GM18867 (cell line): ENCODE results near the gene BTBD6.

Experiments
- ATAC-seq: cut with Tn5 transposase; IDR thresholded peaks from one replicate; pipeline ENCODE4 v1.9.1; 2021; ENCODE audit warnings: mild to moderate bottlenecking, moderate library complexity; ENCODE audit not compliant: unreplicated experiment

BTBD6 gene

DNA sequence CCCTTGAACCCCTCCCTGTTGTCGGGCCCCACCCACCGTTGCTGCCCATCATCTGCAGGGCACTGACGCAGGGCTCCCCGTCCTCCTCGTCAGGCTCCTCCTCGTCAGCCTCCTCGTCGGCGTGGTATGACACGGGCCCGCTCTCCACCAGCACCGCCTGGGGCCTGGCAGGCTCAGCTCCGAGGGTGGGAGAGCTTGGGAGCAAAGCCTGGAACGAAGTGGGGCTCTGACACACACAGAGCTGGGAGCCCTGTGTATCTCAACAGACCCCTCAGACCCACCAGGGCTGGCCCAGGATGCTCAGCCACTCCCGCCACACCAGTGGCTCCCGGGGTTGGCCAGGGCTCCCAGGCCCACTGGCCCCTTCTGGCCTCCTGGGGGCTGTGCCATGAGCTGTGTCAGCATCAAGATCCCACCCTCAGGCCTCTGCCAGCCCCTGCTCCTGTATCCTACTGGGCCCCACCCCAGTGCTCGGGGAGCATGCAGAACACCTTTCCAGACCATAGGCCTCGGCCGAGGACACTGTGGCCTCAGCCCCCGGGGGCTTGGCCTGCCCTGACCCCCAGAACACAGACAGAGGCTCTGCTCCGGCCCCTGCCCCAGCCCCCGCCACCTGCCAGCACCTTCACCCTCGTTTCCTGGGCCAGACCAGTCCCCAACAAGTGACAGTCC, 37.1 kb upstream of the BTBD6 start:
- no peak for ATAC-seq

DNA sequence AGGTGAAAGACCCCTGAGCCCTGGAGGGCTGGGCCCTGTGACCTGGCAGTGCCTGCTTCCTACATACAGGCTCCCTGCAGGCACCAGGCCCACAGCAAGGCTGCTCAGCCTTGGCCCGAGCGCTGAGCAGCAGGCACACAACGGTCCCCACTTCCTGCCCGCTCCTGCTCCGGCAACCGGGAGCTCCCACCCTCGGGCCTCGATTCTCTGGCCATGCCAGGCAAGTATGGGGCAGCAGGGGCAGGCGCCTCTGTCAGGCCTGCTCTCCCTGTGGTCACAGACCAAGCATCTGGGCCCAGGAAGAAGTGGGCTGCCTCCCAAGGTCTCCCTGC, 36.6 kb upstream of the BTBD6 start:
- no peak for ATAC-seq

DNA sequence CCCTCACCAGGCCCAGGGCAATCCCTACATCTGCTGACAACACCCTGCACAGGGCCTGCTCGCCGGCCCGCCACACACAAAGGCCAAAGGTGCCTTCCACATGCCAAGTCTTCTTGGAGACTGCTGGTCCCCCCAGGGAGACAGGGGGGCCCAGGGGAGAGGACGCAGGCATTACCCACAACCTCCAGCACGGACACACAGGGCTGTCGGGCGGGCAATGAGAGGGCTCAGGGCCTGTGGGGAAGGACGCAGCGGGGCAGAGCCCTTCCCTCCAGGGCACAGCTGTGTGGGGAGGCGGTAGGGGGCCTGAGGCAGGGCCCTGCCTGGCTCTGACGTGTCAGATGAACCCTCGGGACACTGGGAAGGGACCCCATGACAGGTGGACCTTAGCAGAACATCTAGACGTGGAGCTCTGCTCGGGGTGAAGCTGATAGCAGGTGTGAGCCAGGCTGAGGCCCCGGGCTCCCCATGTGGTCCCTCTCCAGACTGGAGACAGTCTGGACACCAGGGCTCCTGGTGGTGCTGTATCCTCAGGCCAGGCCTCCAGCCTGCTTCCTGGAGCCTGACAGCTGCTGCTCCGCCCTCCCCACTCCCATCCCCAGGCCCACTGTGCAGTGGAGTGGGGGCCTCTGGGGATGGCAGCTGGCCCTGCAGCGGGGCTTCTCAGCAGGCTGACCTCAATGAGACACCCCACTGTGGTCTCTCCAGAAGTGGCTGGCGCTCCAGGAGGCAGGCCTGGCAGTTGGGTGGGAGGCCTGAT, 35.6 kb upstream of the BTBD6 start:
- ATAC-seq = no peak

DNA sequence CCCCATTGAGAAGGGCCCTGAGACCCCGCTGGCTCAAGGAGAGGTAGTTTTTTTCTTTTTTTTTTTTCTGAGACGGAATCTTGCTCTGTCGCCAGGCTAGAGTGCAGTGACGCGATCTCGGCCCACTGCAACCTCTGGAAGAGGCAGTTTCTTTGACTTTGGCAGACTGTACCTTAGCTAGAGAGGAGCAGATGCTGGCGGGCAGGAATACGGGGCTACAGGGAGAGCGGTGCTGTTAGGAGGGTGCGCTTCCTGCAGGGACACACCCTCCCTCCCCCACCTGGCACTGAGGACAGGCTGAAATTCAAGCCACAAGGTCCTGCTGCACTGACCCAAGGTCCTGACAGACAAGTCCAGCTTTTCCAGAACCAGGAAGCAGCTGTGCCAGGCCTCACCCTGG, 35.0 kb upstream of the BTBD6 start:
- no peak for ATAC-seq

DNA sequence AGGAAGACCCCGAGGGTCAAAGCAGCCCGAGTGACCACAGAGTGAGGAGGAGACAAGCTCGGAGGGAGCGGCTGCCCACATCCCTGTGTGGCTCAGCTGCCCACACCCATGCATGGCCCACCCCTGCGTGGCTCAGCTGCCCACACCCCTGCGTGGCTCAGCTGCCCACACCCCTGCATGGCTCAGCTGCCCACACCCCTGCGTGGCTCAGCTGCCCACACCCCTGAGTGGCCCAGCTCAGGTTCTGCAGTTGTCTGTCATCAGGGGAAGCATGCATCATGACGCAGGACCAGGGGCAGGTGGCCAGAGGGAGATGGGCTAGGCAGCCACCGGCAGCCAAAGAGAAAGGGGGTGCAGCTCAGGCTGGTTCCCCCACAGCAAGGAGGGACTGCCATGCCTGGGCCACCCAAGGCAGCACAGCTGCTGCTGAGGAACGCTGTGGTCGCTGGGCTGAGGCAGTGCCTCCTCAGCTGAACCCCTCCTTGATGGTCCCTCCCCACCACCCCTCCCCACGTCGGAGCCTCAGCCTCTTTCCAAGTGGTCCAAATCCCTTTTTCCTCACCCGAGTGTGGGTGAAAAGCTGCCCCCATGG, 33.9 kb upstream of the BTBD6 start:
- no peak for ATAC-seq

DNA sequence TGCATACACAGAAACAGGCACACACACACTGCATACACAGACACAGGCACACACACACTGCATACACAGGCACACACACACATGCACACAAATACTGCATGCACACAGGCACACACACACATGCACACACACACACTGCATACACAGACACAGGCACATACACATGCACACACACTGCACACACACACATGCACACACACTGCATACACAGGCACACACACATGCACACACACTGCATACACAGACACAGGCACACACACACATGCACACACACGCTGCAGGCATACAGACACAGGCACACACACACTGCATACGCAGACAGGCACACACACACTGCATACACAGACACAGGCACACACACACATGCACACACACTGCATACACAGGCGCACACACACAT, 32.7 kb upstream of the BTBD6 start:
- ATAC-seq = no peak

DNA sequence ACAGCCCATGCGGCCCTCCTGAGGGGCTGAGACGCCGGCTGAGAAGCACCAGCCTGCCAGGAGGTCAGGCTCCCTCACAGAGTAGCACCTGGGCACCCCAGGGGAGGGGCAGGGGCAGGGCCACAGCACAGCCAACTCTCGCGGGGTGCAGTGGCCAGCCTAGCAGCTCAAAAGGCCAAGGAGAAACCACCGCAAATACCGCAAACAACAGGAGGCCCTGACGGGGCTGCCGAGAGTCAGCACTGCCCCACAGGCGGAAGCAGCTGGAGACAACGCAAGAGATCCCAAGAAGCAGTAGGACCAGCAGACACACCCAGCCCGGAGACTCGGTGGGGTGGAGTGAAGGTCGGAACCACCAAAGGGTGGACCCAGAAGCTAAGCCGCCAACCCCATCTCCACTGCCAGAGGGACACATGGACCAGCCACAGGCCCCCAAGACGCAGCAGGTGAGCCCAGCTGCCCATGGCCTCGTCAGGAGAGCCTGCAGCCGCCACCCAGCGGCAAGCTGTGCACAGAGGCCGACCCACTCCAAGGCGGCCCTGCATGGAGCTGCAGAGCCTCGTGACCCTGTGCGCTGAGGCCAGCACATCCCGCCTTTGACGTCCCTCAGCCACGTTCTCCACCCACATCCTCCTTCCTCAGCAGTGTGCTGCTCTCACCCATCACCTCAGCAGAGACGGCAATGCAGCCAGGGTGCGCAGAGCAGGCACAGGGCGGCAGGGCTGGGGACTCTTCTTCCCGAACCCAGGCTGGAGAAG, 31.7 kb upstream of the BTBD6 start:
- ATAC-seq = no peak

DNA sequence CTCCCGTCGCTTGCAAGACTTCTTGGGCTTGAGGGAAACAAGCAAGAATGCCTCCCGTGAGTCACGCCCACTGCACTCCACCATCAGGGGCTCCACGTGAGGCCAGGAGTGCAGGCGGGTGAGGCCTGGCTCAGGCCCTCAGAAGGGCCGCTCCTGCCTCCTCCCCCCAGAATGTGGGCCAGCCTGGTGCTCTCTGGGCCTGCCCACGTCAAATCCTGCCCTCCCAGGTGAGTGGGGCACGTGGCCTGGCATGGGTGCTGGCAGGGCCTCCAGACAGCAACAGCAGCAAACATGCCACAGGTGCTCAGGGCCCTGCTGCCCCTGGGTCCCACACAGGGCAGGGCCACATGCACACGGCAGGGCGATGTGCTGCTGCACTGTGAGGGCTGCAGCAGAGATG, 30.6 kb upstream of the BTBD6 start:
- ATAC-seq = no peak

DNA sequence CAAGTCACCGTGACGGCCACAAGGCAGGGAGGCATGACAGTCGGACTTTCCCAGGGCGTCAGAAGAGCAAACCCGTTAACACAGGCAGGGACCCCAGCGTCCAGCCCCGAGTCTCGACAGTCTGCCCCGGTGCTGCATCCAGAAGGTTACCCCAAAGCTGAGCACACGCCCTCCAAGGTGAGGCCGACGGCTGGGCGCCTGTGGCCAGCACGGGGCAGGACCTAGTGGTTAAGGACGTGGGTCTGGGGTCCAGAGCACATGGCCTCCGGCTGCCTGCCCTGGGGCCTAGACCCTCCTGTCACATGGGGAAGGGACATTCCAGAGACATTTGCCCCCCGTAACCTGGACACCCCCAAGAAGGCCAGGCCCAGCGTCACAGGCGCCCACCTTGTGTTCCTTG, 29.7 kb upstream of the BTBD6 start:
- ATAC-seq = no peak

DNA sequence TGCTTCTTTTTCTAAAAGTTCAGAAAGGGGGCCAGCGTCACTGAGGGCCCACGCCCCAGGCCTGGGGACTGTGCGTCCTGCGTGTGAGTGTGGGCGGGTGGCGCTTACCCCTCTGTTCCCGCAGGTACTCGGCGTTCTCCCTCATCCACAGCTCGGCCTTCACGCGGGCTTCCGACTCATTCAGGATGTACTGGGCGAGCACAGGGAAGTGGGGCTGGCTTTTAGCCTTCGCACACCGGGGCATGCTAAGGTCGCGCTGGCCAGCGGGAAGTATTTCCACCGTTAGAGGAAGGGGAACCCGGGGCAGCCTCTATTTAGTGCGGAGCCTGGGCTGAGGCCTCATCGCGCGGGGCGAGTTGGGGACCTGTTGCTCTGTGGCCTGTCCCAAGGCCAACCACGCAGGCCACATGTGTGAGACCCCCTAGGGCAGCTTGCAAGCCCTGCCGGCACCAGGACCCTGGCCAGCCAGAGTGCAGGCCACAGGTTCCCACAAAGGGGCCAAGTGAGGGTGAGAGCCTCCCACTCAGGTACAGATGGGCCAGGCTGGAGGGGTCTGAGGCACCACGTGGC, 29.2 kb upstream of the BTBD6 start:
- no peak for ATAC-seq

DNA sequence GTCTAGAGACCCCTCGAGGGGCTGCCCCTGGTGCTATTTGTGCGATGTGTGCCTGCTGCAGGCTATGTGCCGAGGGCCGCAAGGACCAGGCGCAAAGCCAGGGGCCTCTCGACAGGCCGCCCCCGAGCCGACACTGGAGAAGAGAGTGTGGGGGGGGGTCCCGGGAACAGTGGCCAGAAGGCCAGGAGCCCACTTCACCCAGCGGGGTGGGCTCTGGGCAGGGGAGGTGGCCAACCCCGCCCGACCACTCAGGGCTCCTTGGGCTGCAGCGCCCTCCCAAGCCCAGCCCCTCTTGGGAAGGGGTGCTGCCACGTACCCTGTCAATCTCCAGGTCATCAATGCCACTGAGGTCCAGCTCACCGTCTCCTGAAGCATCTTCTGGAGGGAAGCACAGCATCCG, 28.6 kb upstream of the BTBD6 start:
- no peak for ATAC-seq

DNA sequence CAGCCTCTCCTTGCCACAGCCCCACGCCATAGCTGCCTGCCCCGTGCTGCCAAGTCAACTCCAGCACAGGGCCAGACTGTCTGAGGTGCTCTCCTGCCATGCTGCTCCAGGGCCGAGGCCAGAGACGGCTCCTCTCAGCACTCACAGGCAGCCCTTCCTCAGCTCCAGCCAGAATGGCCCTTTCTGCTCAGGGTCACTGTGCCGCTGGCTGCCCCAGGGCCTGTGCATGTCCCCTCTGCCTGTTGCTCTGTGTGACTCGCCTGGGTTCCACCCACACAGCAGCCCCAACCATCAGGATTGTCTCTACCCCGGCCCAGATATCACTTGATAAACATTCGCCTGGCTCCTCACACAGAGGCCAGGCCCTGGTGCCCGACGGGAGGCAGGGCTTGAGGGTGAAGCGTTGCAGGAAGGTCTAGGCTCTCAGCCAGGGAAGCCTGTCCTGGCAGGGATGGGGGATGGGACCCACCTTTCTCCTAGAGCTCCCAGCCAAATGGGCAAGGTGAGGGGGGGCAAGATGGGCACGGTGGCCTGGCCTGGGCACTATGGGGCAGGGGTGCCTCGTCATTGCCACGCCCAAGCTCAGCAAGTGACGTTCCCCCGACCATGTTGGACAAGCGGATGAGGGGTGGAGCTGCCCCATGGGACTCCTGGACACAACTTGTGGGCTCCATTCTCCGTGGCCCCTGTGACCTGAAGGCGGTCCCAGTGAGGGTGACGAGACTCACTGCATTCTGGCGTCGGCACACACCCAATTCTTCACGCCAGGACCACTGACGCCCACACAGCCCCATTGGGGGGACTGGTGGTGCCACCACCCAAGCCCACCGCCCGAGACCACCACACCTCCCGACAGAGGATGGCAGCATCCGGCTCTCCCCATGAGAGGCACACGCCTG, 27.4 kb upstream of the BTBD6 start:
- no peak for ATAC-seq

DNA sequence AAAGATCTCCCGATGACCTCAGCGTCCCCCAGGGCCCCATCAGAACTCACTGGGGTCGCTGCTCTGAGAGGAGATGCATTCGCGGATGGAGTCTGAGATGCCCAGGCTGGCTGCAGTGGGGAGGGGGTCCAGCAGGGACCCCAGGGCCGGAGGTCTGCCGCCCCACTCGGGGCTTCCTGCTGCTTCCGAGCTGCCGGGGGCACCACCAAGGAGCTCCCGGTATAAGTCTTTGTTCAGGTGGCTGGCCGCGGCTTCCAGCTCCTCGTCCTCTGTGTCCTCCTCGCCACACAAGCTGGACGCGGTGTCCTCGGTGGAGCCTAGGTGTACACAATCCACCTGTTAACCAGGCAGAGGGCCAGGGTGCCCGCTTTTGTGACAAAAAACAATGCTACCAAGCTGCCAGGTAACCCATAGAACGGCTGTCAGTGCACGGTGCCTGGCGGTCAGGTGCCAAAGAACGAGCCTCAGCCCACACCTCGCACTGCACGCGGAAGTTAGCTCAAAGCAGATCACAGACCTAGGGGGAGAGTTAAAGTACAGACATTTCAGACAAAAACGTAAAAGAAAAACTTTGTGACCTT, 26.6 kb upstream of the BTBD6 start:
- no peak for ATAC-seq

DNA sequence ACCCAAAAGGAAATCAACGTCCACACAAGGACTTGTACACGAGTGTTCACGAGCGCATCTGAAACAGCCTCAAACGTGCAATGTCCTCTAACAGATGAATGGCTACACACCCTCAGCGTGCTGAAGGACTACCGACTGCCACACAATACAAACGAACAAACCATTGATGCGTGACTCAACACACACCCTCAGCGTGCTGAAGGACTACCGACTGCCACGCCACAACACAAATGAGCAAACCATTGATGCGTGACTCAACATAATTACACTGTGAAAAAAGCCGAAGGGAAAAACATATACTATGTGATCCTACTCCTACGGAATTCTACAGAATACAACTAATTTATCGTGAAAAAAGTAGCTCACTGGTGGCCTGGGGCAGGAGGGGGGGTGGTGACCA, 25.1 kb upstream of the BTBD6 start:
- ATAC-seq = no peak

DNA sequence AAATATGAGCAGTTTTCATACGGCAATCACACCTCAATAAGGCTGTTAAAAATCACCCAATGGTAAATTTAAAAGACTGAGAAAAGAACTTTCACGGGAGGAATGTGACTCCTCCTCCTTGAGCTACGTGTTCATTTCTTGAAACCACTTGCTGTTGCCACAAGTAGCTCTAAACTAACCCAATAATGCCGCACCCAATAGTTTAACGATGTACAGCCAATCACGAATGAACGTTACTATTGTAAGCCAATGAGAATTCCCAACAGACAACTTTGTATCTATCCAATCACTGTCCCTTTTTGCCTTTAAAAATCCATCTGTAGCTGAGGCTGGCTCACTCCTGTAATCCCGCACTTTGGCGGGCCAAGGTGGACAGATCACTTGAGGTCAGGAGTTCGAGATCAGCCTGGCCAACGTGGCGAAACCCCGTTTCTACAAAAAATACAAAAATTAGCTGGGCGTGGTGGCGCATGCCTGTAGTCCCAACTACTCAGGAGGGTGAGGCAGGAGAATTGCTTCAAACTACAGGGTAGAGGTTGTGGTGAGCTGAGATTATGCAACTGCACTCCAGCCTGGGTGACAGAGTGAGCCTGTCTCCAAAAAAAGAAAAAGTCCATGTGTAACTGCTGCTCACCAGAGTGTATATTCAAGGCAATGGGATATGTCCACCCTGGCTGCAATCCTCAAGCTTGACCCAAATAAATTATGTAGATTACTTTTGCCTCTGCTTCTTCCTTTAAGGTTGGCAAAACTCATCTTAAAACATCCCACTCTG, 24.4 kb upstream of the BTBD6 start:
- ATAC-seq = no peak

DNA sequence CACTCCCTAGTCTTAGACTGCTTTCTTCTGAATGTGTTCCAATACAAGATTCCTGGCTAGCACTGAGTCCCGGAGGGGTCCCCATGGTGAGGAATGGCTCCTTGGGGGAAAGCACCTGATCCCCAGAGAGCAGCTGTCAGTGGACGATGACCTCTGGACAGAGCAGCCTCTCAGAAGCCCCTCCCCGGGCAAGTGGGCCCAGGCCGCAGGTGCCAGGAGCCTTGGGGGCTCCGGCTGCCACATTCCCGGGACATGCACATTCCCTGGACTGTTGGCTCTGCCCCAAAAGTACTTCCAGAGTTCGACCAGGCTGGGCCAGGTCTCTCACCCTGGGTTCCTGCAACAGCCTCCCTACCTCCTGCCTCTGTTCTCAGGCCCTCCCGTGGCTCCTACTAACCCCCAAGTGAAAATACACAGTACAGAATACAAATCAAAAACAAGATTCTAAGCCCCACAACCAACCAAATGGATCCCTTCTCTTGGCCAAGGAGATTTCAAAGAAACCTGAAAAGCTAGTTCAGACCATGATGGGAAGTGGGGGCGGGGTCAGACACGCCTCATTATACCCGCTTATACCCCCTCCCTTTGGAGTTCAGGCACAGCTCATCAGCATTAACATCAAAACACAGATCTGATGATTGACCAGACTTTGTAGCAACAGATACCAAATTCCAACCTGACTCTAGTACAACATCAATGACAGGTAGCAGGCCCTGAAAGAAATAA, 23.3 kb upstream of the BTBD6 start:
- no peak for ATAC-seq

DNA sequence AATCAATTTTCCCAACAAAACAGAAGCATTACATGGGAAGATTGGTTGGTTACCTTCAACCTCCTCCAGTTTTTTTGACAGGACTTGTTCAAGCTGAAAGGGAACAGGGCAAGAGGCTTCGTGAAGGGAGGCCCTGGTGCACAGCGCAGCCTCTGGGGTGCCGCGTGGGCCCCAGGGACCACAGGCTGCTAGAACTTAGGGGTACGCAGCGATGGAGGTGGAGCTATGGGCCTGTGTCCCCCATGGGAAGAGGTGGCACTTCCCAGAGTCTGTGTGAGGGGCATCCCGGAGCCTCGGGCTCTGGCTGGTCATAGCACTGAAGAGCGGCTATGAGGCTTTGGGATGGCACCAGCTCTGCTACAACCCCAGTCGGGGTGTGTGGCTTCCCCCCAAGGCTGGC, 22.1 kb upstream of the BTBD6 start:
- no peak for ATAC-seq

DNA sequence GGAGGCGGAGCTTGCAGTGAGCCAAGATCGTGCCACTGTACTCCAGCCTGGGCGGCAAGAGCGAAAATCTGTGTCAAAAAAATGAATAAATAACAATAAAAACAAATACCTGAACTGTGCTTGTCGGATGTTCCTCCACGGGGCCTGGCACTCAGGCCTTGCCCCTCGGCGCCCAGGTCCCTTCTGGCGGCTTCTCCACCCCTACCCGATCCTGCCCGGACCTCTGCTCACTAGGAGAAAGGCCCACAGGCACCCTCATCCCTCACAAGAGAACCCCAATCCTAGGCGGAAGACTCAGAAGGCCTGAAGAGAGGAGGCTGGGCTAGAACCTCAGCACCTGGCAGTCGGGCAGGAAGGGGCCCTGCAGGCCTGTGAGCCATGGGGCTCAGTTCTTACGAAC, 21.0 kb upstream of the BTBD6 start:
- ATAC-seq = no peak

DNA sequence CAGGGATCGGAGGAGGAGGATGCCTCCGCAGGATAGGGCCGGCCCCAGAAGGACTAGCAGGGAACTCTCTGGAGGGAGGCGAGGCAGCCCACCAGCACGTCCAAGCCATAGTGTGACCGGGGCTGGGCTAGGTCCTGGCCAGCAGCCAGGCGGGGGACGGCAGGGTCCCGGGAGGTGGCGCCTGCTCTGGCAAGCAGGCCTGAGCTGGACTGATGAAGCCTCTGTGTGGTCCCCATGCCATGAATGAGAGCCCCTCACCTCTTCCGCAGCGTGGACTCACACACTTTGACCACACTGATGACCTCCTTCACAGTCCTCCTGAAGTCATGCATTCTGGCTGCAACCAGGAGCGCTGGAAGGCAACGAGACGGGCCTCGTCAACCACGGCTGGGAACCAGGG, 19.8 kb upstream of the BTBD6 start:
- ATAC-seq = no peak
